ENCODE measurements around the gene PODN.

Gene PODN

DNA sequence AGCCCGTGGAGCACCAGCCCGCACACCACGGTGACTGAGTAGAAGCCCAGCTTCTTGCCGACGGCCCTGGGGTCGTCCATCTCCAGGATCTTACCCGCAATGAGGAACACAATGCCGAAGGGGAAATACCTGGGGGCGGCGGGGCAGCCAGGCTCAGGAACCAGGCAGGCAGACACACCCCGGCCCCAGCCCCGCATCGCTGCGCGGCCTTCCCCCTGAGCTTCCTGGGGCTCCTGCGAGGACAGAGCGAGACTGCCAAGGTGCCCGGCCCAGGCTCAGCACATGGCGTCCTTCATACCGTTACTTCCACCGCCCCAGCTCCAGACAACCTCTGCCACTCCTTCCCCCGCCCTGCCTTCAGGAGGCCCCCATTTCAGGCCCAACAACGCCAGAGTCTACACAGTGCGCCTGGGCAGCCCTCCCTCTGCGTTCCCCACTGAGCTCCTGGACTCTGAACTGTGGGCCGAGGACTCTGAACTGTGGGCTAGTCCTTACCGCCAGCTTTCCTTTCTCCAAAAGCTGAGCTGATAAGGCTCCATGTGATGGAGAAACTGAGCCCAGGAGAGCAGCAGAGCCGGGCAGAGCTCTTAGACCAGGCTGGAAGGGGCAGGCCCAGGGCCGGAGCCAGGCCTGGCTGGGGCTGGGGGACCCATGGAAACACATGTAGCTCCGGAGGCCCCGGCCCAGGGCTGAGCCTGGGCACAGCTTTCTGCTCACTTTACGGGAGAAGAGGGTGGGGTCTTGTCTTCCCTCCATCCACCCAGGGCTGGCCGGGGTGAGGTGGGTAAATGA lies 30.8 kb downstream of the PODN start:
- H3K27ac ChIP-seq: peak overlapping the region in 1 of 2 donors; percentile 9

DNA sequence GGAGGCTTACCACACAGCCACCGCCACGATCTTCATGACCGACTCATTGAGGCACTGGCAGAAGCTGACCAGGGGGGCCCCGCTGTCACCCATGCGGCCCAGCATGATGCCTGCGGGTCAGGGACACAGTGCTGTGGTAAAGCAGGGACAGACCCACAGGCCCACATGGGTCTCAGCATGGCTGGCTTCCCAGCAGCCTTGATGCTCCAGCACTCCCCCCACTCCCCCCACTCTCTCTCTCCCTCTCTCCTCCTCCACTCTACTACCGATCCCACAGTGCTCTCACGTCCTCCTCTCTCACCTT lies 31.4 kb downstream of the PODN start:
- TF ChIP-seq, protein P1, sequence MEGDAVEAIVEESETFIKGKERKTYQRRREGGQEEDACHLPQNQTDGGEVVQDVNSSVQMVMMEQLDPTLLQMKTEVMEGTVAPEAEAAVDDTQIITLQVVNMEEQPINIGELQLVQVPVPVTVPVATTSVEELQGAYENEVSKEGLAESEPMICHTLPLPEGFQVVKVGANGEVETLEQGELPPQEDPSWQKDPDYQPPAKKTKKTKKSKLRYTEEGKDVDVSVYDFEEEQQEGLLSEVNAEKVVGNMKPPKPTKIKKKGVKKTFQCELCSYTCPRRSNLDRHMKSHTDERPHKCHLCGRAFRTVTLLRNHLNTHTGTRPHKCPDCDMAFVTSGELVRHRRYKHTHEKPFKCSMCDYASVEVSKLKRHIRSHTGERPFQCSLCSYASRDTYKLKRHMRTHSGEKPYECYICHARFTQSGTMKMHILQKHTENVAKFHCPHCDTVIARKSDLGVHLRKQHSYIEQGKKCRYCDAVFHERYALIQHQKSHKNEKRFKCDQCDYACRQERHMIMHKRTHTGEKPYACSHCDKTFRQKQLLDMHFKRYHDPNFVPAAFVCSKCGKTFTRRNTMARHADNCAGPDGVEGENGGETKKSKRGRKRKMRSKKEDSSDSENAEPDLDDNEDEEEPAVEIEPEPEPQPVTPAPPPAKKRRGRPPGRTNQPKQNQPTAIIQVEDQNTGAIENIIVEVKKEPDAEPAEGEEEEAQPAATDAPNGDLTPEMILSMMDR (IDR thresholded peaks at IDR 0.05): no peak
- Histone ChIP-seq H3K4me3 (no peak overlapping the region), H3K27ac (peak overlapping the region in 1 of 2 donors; percentile 9)
- DNase-seq (ENCODE audit: low spot score): no peak

More for the DNA sequence above, 30.8 kb downstream of the PODN start:
- H3K4me3 ChIP-seq: no peak overlapping the region
- DNase-seq (ENCODE audit: low spot score): no peak
- TF ChIP-seq, protein P1 (IDR thresholded peaks at IDR 0.05): no peak

DNA sequence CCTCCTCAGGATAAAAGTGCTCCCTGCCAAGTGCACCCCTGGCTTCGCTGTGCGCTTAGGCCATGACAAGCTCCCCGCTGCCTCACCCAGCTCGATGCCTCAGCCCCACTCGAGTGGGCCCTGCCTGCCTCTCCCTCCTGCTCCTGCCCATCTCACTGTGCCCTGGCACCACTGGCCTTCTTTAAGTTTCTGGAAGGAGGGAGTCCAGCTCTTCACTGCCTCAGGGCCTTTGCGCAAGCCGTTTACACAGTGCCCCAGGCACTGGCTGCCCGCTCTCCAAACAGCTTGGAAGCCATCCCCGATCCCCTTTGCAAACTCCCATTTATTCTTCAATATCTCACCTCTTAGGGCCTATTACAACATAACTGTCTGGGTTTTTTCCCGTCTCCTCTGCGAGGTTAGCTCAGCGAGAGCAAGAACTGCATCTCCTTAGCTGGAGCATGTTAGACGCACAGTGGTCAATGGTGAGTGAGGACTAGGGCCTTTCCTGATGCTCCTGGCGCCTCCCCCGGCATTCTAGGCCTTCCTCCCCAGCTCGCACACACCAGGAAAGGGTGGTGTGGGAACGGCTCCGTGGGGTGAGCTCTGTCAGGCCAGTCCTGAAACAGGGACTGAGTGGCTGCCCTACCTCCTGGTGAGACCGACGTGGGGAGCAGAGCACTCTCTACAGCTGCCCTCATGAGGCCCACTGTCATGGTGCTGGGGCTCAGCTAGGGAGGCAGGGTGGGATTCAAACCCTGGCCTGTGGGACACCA lies 31.9 kb downstream of the PODN start:
- no peak for DNase-seq (ENCODE audit: low spot score)
- Histone ChIP-seq H3K4me3 (no peak overlapping the region), H3K27ac (no peak overlapping the region)
- TF ChIP-seq, protein P1 (IDR thresholded peaks at IDR 0.05): no peak

DNA sequence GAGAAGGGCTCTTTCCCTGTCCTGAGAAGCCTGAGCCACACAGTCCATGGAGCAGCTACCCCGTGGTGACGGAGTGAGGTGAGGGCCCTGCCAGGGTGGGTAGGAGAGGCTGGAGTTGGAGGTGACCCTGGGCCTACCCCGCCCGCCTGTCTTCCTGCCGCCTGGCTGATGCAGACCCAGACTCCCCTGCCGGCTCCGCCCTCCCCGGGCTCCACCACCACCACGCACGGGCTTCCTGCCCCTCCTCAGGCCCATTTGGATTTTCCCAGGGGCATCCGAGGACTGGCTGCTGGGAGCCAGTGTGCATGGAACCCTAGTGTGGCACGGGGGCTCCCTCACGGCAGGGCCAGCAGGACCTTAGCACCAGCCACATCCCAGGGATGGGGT lies 32.5 kb downstream of the PODN start:
- TF ChIP-seq, protein P1 (IDR thresholded peaks at IDR 0.05): no peak
- Histone ChIP-seq H3K27ac (no peak overlapping the region), H3K4me3 (no peak overlapping the region)
- no peak for DNase-seq (ENCODE audit: low spot score)

DNA sequence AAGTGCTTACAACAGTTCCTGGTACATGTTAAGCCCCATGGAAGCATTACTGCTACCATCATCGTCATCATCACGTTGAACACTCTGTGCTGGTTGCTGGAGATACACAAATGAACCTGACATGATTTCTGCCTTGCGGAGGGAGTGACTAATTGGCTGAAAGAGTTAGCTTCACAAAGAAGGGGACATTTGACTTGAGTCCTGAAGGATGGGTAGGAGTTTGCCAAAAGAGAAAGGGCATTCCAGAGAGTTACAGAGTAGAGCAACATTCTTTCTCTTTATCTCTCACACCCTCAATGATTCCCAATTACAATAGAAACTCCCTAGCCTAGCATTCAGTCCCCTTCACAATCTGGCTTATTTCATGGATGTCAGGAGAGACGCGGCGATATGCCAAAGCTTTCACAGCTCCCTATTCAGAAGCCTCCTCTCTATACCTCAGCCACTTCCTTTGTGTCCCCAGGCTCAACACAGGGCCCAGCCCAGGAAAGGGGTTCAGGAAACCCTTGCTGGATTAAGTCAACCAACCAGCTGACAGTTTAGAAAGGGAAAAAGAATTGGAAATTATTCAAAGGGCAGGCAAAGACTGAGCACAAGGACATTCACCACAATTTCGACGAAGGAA lies 42.4 kb downstream of the PODN start:
- DNase-seq (ENCODE audit: low spot score): no peak
- TF ChIP-seq, protein P1 (IDR thresholded peaks at IDR 0.05): no peak
- no peak overlapping the region for H3K27ac ChIP-seq
- no peak overlapping the region for H3K4me3 ChIP-seq

DNA sequence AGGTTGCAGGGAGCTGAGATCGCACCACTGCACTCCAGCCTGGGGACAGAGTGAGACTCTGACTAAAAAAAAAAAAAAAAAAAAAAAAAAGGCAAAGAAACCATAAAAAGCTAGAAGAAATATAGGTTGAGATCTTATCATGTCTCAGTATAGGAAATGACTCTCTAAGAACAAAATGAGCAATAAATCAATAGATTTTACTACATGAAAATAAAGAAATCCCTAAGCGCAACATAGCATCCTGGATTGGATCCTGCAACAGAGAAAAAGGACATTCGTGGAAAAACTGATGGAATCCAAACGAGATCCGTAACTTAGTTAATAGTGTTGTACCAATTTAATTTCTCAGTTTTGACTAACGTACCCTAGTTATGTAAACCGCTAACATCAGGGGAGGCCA lies 45.1 kb downstream of the PODN start:
- no peak for DNase-seq (ENCODE audit: low spot score)
- H3K27ac ChIP-seq: no peak overlapping the region
- H3K4me3 ChIP-seq: no peak overlapping the region
- TF ChIP-seq, protein P1 (IDR thresholded peaks at IDR 0.05): no peak
